Hepatocyte (in vitro differentiated cells): ENCODE measurements around the gene TGFB3. TPM values are rescaled to one million over a fixed set of nuclear protein-coding genes. Genes with fewer than 3 reads are reported as not detected.

Experiments used
- DNase-seq: peaks from one replicate; pipeline ENCODE4 v3.0.0-alpha.2; 2016; ENCODE audit warnings: low spot score
- H2AFZ ChIP-seq: fragments of 200-600 bp; sonication (generic); 2 replicates; pipeline ENCODE4 v1.6.0; 2016; ENCODE audit warnings: antibody characterized with exemption, mild to moderate bottlenecking
- H3K27ac ChIP-seq: fragments of 200-600 bp; sonication (generic); 2 replicates; pipeline ENCODE4 v1.5.1; 2016; ENCODE audit warnings: mild to moderate bottlenecking
- H3K27me3 ChIP-seq: fragments of 200-600 bp; sonication (generic); 2 replicates; pipeline ENCODE4 v1.6.1; 2016
- H3K36me3 ChIP-seq: fragments of 200-600 bp; sonication (generic); replicated peaks from 2 replicates; pipeline ENCODE4 v1.5.1; 2016; ENCODE audit warnings: low read depth; ENCODE audit not compliant: insufficient read depth
- H3K4me1 ChIP-seq: fragments of 200-600 bp; sonication (generic); 2 replicates; pipeline ENCODE4 v1.5.1; 2016; ENCODE audit warnings: mild to moderate bottlenecking, moderate library complexity; ENCODE audit not compliant: insufficient read depth
- H3K4me2 ChIP-seq: fragments of 200-600 bp; sonication (generic); 2 replicates; pipeline ENCODE4 v1.6.0; 2016
- H3K4me3 ChIP-seq: fragments of 200-600 bp; sonication (generic); 2 replicates; pipeline ENCODE4 v1.5.1; 2016; ENCODE audit warnings: mild to moderate bottlenecking
- H3K79me2 ChIP-seq: fragments of 200-600 bp; sonication (generic); 2 replicates; pipeline ENCODE4 v1.6.0; 2017; ENCODE audit warnings: mild to moderate bottlenecking
- H3K9me2 ChIP-seq: fragments of 200-600 bp; sonication (generic); replicated peaks from 2 replicates; pipeline ENCODE4 v1.6.0; 2017; ENCODE audit warnings: mild to moderate bottlenecking; ENCODE audit not compliant: insufficient read depth
- H3K9me3 ChIP-seq: fragments of 200-600 bp; sonication (generic); 2 replicates; pipeline ENCODE4 v1.5.1; 2016; ENCODE audit warnings: low read depth, mild to moderate bottlenecking
- H4K20me1 ChIP-seq: fragments of 200-600 bp; sonication (generic); 2 replicates; pipeline ENCODE4 v1.6.0; 2016; ENCODE audit warnings: mild to moderate bottlenecking; ENCODE audit not compliant: insufficient read depth, poor library complexity, severe bottlenecking
- EZH2 ChIP-seq: fragments of 200-600 bp; sonication (generic); IDR thresholded peaks from 2 replicates; pipeline ENCODE4 v1.6.1; 2016; ENCODE audit warnings: antibody characterized with exemption, mild to moderate bottlenecking, borderline replicate concordance
- EZH2phosphoT487 ChIP-seq: fragments of 200-600 bp; sonication (generic); IDR thresholded peaks from one replicate; pipeline ENCODE4 v1.6.1; 2018; ENCODE audit warnings: antibody characterized with exemption, mild to moderate bottlenecking, low read depth, moderate library complexity; ENCODE audit not compliant: unreplicated experiment, severe bottlenecking
- WGBS: methylation state at CpG from one replicate; pipeline ENCODE4 v1.1.6; 2016; ENCODE audit warnings: low lambda C conversion rate; ENCODE audit errors: missing lambda C conversion rate; 5-methylcytosine and 5-hydroxymethylcytosine counted together
- polyA plus RNA-seq: library from polyadenylated mRNA; unstranded; fragments of >200 nt; fragmentation: Nextera tagmentation; extraction: Ambion mirVana; gene quantifications from 2 replicates; pipeline ENCODE4 v1.2.1, GENCODE V29; 2016
- total RNA-seq: library from RNA; depleted of rRNA; stranded (reverse); fragments of >200 nt; gene quantifications from 2 replicates; pipeline ENCODE4 v1.2.3, GENCODE V29; 2014
- TF ChIP-seq, protein P1 (sequence below): fragments of 200-600 bp; sonication (generic); IDR thresholded peaks from 2 replicates; pipeline ENCODE4 v1.5.1; 2016; ENCODE audit warnings: antibody characterized with exemption, mild to moderate bottlenecking; ENCODE audit not compliant: poor library complexity

TGFB3 gene
- total and polyA plus RNA-seq, 2 experiments from 2014 or later = 23.1 to 26.2 TPM

- no peak overlapping the region for H3K27ac ChIP-seq
- WGBS = 94% methylated on average over 1 of the region's 1 CpG
- H3K27me3 ChIP-seq = no peaks in the 10 kb centered on the region
- peaks cover 4% of the 10 kb centered on the region for H3K36me3 ChIP-seq
- no peak for DNase-seq
- H3K4me3 ChIP-seq = no peak overlapping the region
- H2AFZ ChIP-seq = no peak overlapping the region
- no peaks in the 10 kb centered on the region for H4K20me1 ChIP-seq
- H3K9me3 ChIP-seq = peaks cover 6% of the 10 kb centered on the region
- no peaks in the 10 kb centered on the region for H3K79me2 ChIP-seq
- no peak overlapping the region for H3K4me2 ChIP-seq
- TF ChIP-seq, protein P1, sequence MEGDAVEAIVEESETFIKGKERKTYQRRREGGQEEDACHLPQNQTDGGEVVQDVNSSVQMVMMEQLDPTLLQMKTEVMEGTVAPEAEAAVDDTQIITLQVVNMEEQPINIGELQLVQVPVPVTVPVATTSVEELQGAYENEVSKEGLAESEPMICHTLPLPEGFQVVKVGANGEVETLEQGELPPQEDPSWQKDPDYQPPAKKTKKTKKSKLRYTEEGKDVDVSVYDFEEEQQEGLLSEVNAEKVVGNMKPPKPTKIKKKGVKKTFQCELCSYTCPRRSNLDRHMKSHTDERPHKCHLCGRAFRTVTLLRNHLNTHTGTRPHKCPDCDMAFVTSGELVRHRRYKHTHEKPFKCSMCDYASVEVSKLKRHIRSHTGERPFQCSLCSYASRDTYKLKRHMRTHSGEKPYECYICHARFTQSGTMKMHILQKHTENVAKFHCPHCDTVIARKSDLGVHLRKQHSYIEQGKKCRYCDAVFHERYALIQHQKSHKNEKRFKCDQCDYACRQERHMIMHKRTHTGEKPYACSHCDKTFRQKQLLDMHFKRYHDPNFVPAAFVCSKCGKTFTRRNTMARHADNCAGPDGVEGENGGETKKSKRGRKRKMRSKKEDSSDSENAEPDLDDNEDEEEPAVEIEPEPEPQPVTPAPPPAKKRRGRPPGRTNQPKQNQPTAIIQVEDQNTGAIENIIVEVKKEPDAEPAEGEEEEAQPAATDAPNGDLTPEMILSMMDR = no peak
- TF ChIP-seq EZH2phosphoT487 (no peak), EZH2 (no peak)
- H3K9me2 ChIP-seq = no peaks in the 10 kb centered on the region
- H3K4me1 ChIP-seq = no peaks in the 10 kb centered on the region
Measured at GRCh38 chr14:76007379-76007778, 25.6 kb upstream of the TGFB3 start.

DNA sequence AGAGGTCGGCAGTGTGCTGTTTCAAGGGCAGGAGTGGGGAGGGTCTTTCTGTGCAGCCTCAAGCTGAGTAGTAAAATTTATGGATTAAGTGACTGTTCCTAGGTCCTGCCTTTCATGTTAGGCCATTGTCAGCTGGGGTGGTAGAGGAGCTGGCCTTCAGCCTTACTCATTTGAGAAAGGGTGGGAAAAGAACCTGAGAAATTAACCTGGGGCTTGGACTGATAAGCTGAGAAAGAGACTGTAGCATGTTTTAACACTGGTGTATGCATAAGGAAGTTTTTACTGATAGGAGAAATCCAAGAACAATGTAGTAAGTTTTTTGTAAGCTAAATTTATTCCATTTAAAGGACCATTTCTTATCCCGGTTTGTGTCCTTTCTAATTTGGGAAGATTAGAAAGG, 24.5 kb upstream of the TGFB3 start:
- no peak overlapping the region for H3K4me3 ChIP-seq
- H3K36me3 ChIP-seq = peaks cover 4% of the 10 kb centered on the region
- H2AFZ ChIP-seq = no peak overlapping the region
- H3K4me1 ChIP-seq = no peaks in the 10 kb centered on the region
- no peaks in the 10 kb centered on the region for H3K9me2 ChIP-seq
- H4K20me1 ChIP-seq = no peaks in the 10 kb centered on the region
- no peaks in the 10 kb centered on the region for H3K27me3 ChIP-seq
- H3K79me2 ChIP-seq = no peaks in the 10 kb centered on the region
- TF ChIP-seq EZH2phosphoT487 (no peak), EZH2 (no peak)
- TF ChIP-seq, protein P1 = no peak
- no peak overlapping the region for H3K27ac ChIP-seq
- no peak for DNase-seq
- 85% methylated on average over 2 of the region's 2 CpGs for WGBS
- H3K4me2 ChIP-seq = no peak overlapping the region
- peaks cover 6% of the 10 kb centered on the region for H3K9me3 ChIP-seq

DNA sequence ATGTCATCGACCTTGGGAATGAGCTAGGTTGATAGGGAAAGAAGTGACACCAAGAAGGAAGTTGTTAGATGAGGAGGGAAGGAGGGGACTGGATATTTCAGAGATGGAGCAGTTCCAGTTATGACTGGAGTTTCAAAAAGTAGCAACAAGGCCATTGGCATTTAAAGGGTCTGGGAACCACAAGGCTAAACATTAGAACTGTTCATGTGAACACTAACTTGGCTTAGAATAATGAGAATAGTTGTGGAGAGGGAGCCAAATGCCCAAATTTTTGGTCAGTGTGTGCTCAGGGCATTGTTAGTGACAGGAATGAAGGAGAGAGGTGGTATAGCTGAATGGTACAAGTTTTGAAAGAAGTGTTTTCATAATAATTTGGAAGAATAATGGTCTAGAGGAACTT, 20.6 kb upstream of the TGFB3 start:
- Histone ChIP-seq H3K9me3 (peaks cover 6% of the 10 kb centered on the region), H3K27ac (no peak overlapping the region), H3K4me2 (no peak overlapping the region), H3K27me3 (no peaks in the 10 kb centered on the region), H3K4me1 (no peaks in the 10 kb centered on the region), H3K36me3 (peaks cover 4% of the 10 kb centered on the region), H3K79me2 (no peaks in the 10 kb centered on the region), H3K4me3 (no peak overlapping the region), H3K9me2 (no peaks in the 10 kb centered on the region), H4K20me1 (no peaks in the 10 kb centered on the region), H2AFZ (no peak overlapping the region)
- DNase-seq = no peak
- WGBS = 96% methylated on average over 1 of the region's 1 CpG
- no peak for TF ChIP-seq EZH2
- TF ChIP-seq, protein P1 = no peak
- no peak for TF ChIP-seq EZH2phosphoT487
